Activated CD8-positive, alpha-beta memory T cell treated with anti-CD3 and anti-CD28 coated beads, Interleukin-2, amount 10 ng/mL, durations not matched to agents 7 days and 5 days (primary cell): Measurements from ENCODE around the gene IL36A. TPM values are rescaled to one million over a fixed set of nuclear protein-coding genes. Genes with fewer than 3 reads are reported as not detected.

Experiments used
- ATAC-seq: fragments of 150-1000 bp; cut with Tn5 transposase; one replicate; pipeline ENCODE4 v1.10.0; 2021; ENCODE audit warnings: moderate library complexity
- CTCF ChIA-PET: fragments of 350-600 bp; sonication (Branson Sonifier 250); formaldehyde crosslinking; loops from one replicate; lab custom pipeline; 2021; ENCODE audit warnings: antibody characterized with exemption; lab: Charles Lee
- DNase-seq: peaks from one replicate; pipeline ENCODE4 v3.0.0-alpha.2; 2020
- H3K27ac Mint-ChIP-seq: one replicate; pipeline ENCODE4 v1.8.0; 2021; ENCODE audit warnings: mild to moderate bottlenecking, mixed read lengths
- H3K27me3 Mint-ChIP-seq: one replicate; pipeline ENCODE4 v1.8.0; 2021; ENCODE audit warnings: mixed read lengths
- H3K36me3 Mint-ChIP-seq: one replicate; pipeline ENCODE4 v1.8.0; 2021; ENCODE audit warnings: mild to moderate bottlenecking, mixed read lengths
- H3K4me1 Mint-ChIP-seq: one replicate; pipeline ENCODE4 v1.8.0; 2021; ENCODE audit warnings: mixed read lengths
- H3K4me3 Mint-ChIP-seq: one replicate; pipeline ENCODE4 v1.8.0; 2021; ENCODE audit warnings: mild to moderate bottlenecking, moderate library complexity, mixed read lengths
- H3K9me3 Mint-ChIP-seq: one replicate; pipeline ENCODE4 v1.8.0; 2022; ENCODE audit warnings: low read depth, mixed read lengths
- total RNA-seq, 2 experiments: library from RNA; stranded (reverse); gene quantifications; one replicate each; pipeline ENCODE4 v1.2.3, GENCODE V29; 2021

Gene IL36A
- total RNA-seq, 2 experiments from 2014 or later: 0.42 TPM; not detected in 1

GRCh38 chr2:113012436-113013335 is 7.4 kb downstream of the IL36A start:
- Mint-ChIP-seq H3K4me1 (peaks cover 7% of the 10 kb centered on the region), H3K27me3 (peaks cover 37% of the 10 kb centered on the region), H3K27ac (no peak overlapping the region), H3K36me3 (no peaks in the 10 kb centered on the region), H3K4me3 (no peak overlapping the region), H3K9me3 (peaks cover 6% of the 10 kb centered on the region)
- ATAC-seq (no peak), DNase-seq (no peak)
- CTCF ChIA-PET: no interaction called here

- CTCF ChIA-PET: no interaction called here
- ATAC-seq (no peak), DNase-seq (no peak)
- no peak overlapping the region for H3K4me3 Mint-ChIP-seq
- no peaks in the 10 kb centered on the region for H3K36me3 Mint-ChIP-seq
- H3K27me3 Mint-ChIP-seq: peaks cover 37% of the 10 kb centered on the region
- H3K4me1 Mint-ChIP-seq: peaks cover 7% of the 10 kb centered on the region
- peaks cover 6% of the 10 kb centered on the region for H3K9me3 Mint-ChIP-seq
- H3K27ac Mint-ChIP-seq: no peak overlapping the region
These were observed 8.0 kb downstream of the IL36A start for GRCh38 chr2:113013336-113013661.

GRCh38 chr2:113014067-113014466 is 8.8 kb downstream of the IL36A start:
- peaks cover 7% of the 10 kb centered on the region for H3K4me1 Mint-ChIP-seq
- ATAC-seq (no peak), DNase-seq (no peak)
- peaks cover 1% of the 10 kb centered on the region for H3K36me3 Mint-ChIP-seq
- H3K9me3 Mint-ChIP-seq: peaks cover 6% of the 10 kb centered on the region
- peaks cover 45% of the 10 kb centered on the region for H3K27me3 Mint-ChIP-seq
- CTCF ChIA-PET: no interaction called here
- no peak overlapping the region for H3K27ac Mint-ChIP-seq
- no peak overlapping the region for H3K4me3 Mint-ChIP-seq

- no peak for ATAC-seq
These were observed 9.8 kb downstream of the IL36A start for GRCh38 chr2:113015042-113015441.

GRCh38 chr2:113015655-113016054 is 10.4 kb downstream of the IL36A start:
- CTCF ChIA-PET: no interaction called here
- ATAC-seq: no peak

More at GRCh38 chr2:113015042-113015441, 9.8 kb downstream of the IL36A start:
- H3K27me3 Mint-ChIP-seq: peaks cover 49% of the 10 kb centered on the region
- H3K9me3 Mint-ChIP-seq: peaks cover 6% of the 10 kb centered on the region
- CTCF ChIA-PET: no interaction called here
- H3K36me3 Mint-ChIP-seq: peaks cover 1% of the 10 kb centered on the region
- peaks cover 5% of the 10 kb centered on the region for H3K4me1 Mint-ChIP-seq
- no peak overlapping the region for H3K27ac Mint-ChIP-seq
- H3K4me3 Mint-ChIP-seq: no peak overlapping the region
- DNase-seq: no peak

GRCh38 chr2:113018509-113018908 is 13.2 kb downstream of the IL36A start:
- H3K9me3 Mint-ChIP-seq: peaks cover 2% of the 10 kb centered on the region
- CTCF ChIA-PET: no interaction called here
- peaks cover 1% of the 10 kb centered on the region for H3K36me3 Mint-ChIP-seq
- DNase-seq (no peak), ATAC-seq (no peak)
- peaks cover 48% of the 10 kb centered on the region for H3K27me3 Mint-ChIP-seq
- no peak overlapping the region for H3K27ac Mint-ChIP-seq
- no peak overlapping the region for H3K4me3 Mint-ChIP-seq
- H3K4me1 Mint-ChIP-seq: no peaks in the 10 kb centered on the region

More at GRCh38 chr2:113015655-113016054, 10.4 kb downstream of the IL36A start:
- Mint-ChIP-seq H3K4me1 (peaks cover 3% of the 10 kb centered on the region), H3K36me3 (peaks cover 1% of the 10 kb centered on the region), H3K9me3 (peaks cover 6% of the 10 kb centered on the region), H3K4me3 (no peak overlapping the region), H3K27ac (no peak overlapping the region), H3K27me3 (peaks cover 46% of the 10 kb centered on the region)
- no peak for DNase-seq

GRCh38 chr2:113021312-113021711 is 16.1 kb downstream of the IL36A start:
- Mint-ChIP-seq H3K4me1 (no peaks in the 10 kb centered on the region), H3K27me3 (peaks cover 66% of the 10 kb centered on the region), H3K27ac (no peak overlapping the region), H3K36me3 (peaks cover 1% of the 10 kb centered on the region), H3K4me3 (no peak overlapping the region), H3K9me3 (peaks cover 2% of the 10 kb centered on the region)
- CTCF ChIA-PET: no interaction called here
- no peak for DNase-seq
- no peak for ATAC-seq

- DNase-seq: no peak
- CTCF ChIA-PET: no interaction called here
- no peaks in the 10 kb centered on the region for H3K36me3 Mint-ChIP-seq
- H3K27ac Mint-ChIP-seq: no peak overlapping the region
- H3K27me3 Mint-ChIP-seq: peaks cover 64% of the 10 kb centered on the region
- no peaks in the 10 kb centered on the region for H3K9me3 Mint-ChIP-seq
- H3K4me1 Mint-ChIP-seq: no peaks in the 10 kb centered on the region
- ATAC-seq: no peak
- H3K4me3 Mint-ChIP-seq: no peak overlapping the region
These were observed 19.5 kb downstream of the IL36A start for GRCh38 chr2:113024764-113025163.

GRCh38 chr2:113025737-113026136 is 20.5 kb downstream of the IL36A start:
- no peaks in the 10 kb centered on the region for H3K36me3 Mint-ChIP-seq
- DNase-seq: no peak
- no peak for ATAC-seq
- H3K27ac Mint-ChIP-seq: no peak overlapping the region
- no peaks in the 10 kb centered on the region for H3K9me3 Mint-ChIP-seq
- H3K27me3 Mint-ChIP-seq: peaks cover 70% of the 10 kb centered on the region
- no peaks in the 10 kb centered on the region for H3K4me1 Mint-ChIP-seq
- CTCF ChIA-PET: no interaction called here
- no peak overlapping the region for H3K4me3 Mint-ChIP-seq

- H3K4me1 Mint-ChIP-seq: no peaks in the 10 kb centered on the region
- H3K9me3 Mint-ChIP-seq: no peaks in the 10 kb centered on the region
- ATAC-seq (no peak), DNase-seq (no peak)
- no peak overlapping the region for H3K27ac Mint-ChIP-seq
- CTCF ChIA-PET: no interaction called here
- H3K36me3 Mint-ChIP-seq: no peaks in the 10 kb centered on the region
- no peak overlapping the region for H3K4me3 Mint-ChIP-seq
- peaks cover 79% of the 10 kb centered on the region for H3K27me3 Mint-ChIP-seq
These were observed 22.4 kb downstream of the IL36A start for GRCh38 chr2:113027691-113028090.

- peaks cover 77% of the 10 kb centered on the region for H3K27me3 Mint-ChIP-seq
- H3K4me3 Mint-ChIP-seq: no peak overlapping the region
- H3K36me3 Mint-ChIP-seq: no peaks in the 10 kb centered on the region
- H3K4me1 Mint-ChIP-seq: no peaks in the 10 kb centered on the region
- no peak for ATAC-seq
- no peaks in the 10 kb centered on the region for H3K9me3 Mint-ChIP-seq
- no peak for DNase-seq
- H3K27ac Mint-ChIP-seq: no peak overlapping the region
- CTCF ChIA-PET: no interaction called here
These were observed 22.9 kb downstream of the IL36A start for GRCh38 chr2:113028112-113028511.

- CTCF ChIA-PET: interaction anchor here (1.1 kb wide), 1 partner anchor 10 kb away, joined by 3 read pairs; no protein-coding TSS in a partner anchor
These were observed 27.5 kb downstream of the IL36A start for GRCh38 chr2:113032737-113033136.

GRCh38 chr2:113034016-113034415 is 28.8 kb downstream of the IL36A start:
- Mint-ChIP-seq H3K36me3 (no peaks in the 10 kb centered on the region), H3K27me3 (peaks cover 41% of the 10 kb centered on the region), H3K9me3 (no peaks in the 10 kb centered on the region), H3K4me3 (no peak overlapping the region), H3K4me1 (no peaks in the 10 kb centered on the region), H3K27ac (no peak overlapping the region)
- ATAC-seq (no peak), DNase-seq (no peak)
- CTCF ChIA-PET: interaction anchor here (1.1 kb wide), 1 partner anchor 8 kb away, joined by 3 read pairs; no protein-coding TSS in a partner anchor

More at GRCh38 chr2:113032737-113033136, 27.5 kb downstream of the IL36A start:
- Mint-ChIP-seq H3K27me3 (peaks cover 48% of the 10 kb centered on the region), H3K4me3 (no peak overlapping the region), H3K9me3 (no peaks in the 10 kb centered on the region), H3K36me3 (no peaks in the 10 kb centered on the region), H3K4me1 (no peaks in the 10 kb centered on the region), H3K27ac (no peak overlapping the region)
- DNase-seq (no peak), ATAC-seq (no peak)

- H3K27ac Mint-ChIP-seq: no peak overlapping the region
- no peak overlapping the region for H3K4me3 Mint-ChIP-seq
- ATAC-seq: no peak
- H3K4me1 Mint-ChIP-seq: no peaks in the 10 kb centered on the region
- H3K27me3 Mint-ChIP-seq: peaks cover 28% of the 10 kb centered on the region
- no peaks in the 10 kb centered on the region for H3K36me3 Mint-ChIP-seq
- CTCF ChIA-PET: interaction anchor here (1.2 kb wide), 1 partner anchor 43 kb away, joined by 3 read pairs; no protein-coding TSS in a partner anchor
- no peak for DNase-seq
- H3K9me3 Mint-ChIP-seq: no peaks in the 10 kb centered on the region
These were observed 31.5 kb downstream of the IL36A start for GRCh38 chr2:113036763-113037162.
